Left ventricle myocardium inferior (tissue), 1 donor: ENCODE results near the gene SDK1. TPM values are rescaled to one million over a fixed set of nuclear protein-coding genes. Genes with fewer than 3 reads are reported as not detected.

Source experiments
- DNase-seq: peaks from one replicate; pipeline ENCODE4 v3.0.0-alpha.2; 2020
- H3K27ac ChIP-seq: fragments of 200-600 bp; replicated peaks from 2 replicates; pipeline ENCODE4 v1.8.0; 2021
- H3K27me3 ChIP-seq: fragments of 200-600 bp; 2 replicates; pipeline ENCODE4 v1.8.0; 2021; ENCODE audit warnings: low read depth
- H3K36me3 ChIP-seq: fragments of 200-600 bp; 2 replicates; pipeline ENCODE4 v1.8.0; 2021
- H3K4me1 ChIP-seq: fragments of 200-600 bp; 2 replicates; pipeline ENCODE4 v1.8.0; 2021
- H3K4me3 ChIP-seq: fragments of 200-600 bp; 2 replicates; pipeline ENCODE4 v1.8.0; 2021; ENCODE audit warnings: mild to moderate bottlenecking, moderate library complexity
- H3K9me3 ChIP-seq: fragments of 200-600 bp; replicated peaks from 2 replicates; pipeline ENCODE4 v1.8.0; 2021
- CTCF ChIP-seq: fragments of 200-600 bp; IDR thresholded peaks from 2 replicates; pipeline ENCODE4 v1.8.0; 2021; ENCODE audit warnings: antibody characterized with exemption, mild to moderate bottlenecking, borderline replicate concordance
- intact Hi-C: fragments of 100-400 bp; cut with micrococcal nuclease; formaldehyde crosslinking; loops from one replicate; pipeline ENCODE4 v1.11.0; 2022
- total RNA-seq: library from RNA; stranded (reverse); fragmentation: NEBNext Ultra II Directional; extraction: Animal tissue kit (Norgen Biotek cat#: 25700); gene quantifications from one replicate; pipeline ENCODE4 v1.2.1, GENCODE V29; 2021
- donor health status: DM: no; HTN: yes; CAD: no; lungs with severe emphysema.

The SDK1 gene
- total RNA-seq, 1 donor from 2014 or later, result 1.3 TPM

GRCh38 chr7:4098169-4098568 is 797.1 kb downstream of the SDK1 start:
- H3K4me1 ChIP-seq, result no peaks in the 10 kb centered on the region
- no peak overlapping the region for H3K27ac ChIP-seq
- intact Hi-C loops, result no loop called here
- H3K36me3 ChIP-seq, result no peaks in the 10 kb centered on the region
- H3K9me3 ChIP-seq, result no peaks in the 10 kb centered on the region
- no peak overlapping the region for H3K4me3 ChIP-seq
- peaks cover 22% of the 10 kb centered on the region for H3K27me3 ChIP-seq
- TF ChIP-seq CTCF, result no peak
- DNase-seq, result no peak

GRCh38 chr7:4099651-4100050 is 798.6 kb downstream of the SDK1 start:
- Histone ChIP-seq H3K4me1 (no peaks in the 10 kb centered on the region), H3K4me3 (no peak overlapping the region), H3K27ac (no peak overlapping the region), H3K9me3 (no peaks in the 10 kb centered on the region), H3K27me3 (peaks cover 9% of the 10 kb centered on the region), H3K36me3 (no peaks in the 10 kb centered on the region)
- no peak for DNase-seq
- no peak for TF ChIP-seq CTCF
- intact Hi-C loops, result no loop called here

GRCh38 chr7:4100148-4100547 is 799.1 kb downstream of the SDK1 start:
- intact Hi-C loops, result no loop called here
- no peaks in the 10 kb centered on the region for H3K4me1 ChIP-seq
- no peak for TF ChIP-seq CTCF
- peaks cover 7% of the 10 kb centered on the region for H3K27me3 ChIP-seq
- H3K4me3 ChIP-seq, result no peak overlapping the region
- H3K9me3 ChIP-seq, result no peaks in the 10 kb centered on the region
- no peak overlapping the region for H3K27ac ChIP-seq
- DNase-seq, result no peak
- no peaks in the 10 kb centered on the region for H3K36me3 ChIP-seq

GRCh38 chr7:4100691-4101090 is 799.6 kb downstream of the SDK1 start:
- Histone ChIP-seq H3K4me1 (no peaks in the 10 kb centered on the region), H3K4me3 (no peak overlapping the region), H3K36me3 (no peaks in the 10 kb centered on the region), H3K27me3 (peaks cover 7% of the 10 kb centered on the region), H3K27ac (no peak overlapping the region), H3K9me3 (no peaks in the 10 kb centered on the region)
- intact Hi-C loops, result no loop called here
- no peak for DNase-seq
- no peak for TF ChIP-seq CTCF

- Histone ChIP-seq H3K27ac (no peak overlapping the region), H3K36me3 (no peaks in the 10 kb centered on the region), H3K4me1 (no peaks in the 10 kb centered on the region), H3K27me3 (peaks cover 7% of the 10 kb centered on the region), H3K9me3 (no peaks in the 10 kb centered on the region), H3K4me3 (no peak overlapping the region)
- TF ChIP-seq CTCF, result no peak
- intact Hi-C loops, result no loop called here
- no peak for DNase-seq
These were observed 801.3 kb downstream of the SDK1 start for GRCh38 chr7:4102231-4102841.
